ENCODE data around the gene KBTBD12.
"Not testable (repeated sequence)": the region's sequence is repeated elsewhere in the genome, so short reads cannot be mapped to it uniquely, and the experiment has no call there.

Gene KBTBD12, protein sequence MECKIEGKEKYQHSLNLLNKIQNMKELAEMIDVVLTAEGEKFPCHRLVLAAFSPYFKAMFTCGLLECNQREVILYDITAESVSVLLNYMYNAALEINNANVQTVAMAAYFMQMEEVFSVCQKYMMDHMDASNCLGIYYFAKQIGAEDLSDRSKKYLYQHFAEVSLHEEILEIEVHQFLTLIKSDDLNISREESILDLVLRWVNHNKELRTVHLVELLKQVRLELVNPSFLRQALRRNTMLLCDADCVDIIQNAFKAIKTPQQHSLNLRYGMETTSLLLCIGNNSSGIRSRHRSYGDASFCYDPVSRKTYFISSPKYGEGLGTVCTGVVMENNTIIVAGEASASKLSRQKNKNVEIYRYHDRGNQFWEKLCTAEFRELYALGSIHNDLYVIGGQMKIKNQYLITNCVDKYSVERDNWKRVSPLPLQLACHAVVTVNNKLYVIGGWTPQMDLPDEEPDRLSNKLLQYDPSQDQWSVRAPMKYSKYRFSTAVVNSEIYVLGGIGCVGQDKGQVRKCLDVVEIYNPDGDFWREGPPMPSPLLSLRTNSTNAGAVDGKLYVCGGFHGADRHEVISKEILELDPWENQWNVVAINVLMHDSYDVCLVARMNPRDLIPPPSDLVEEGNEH

DNA sequence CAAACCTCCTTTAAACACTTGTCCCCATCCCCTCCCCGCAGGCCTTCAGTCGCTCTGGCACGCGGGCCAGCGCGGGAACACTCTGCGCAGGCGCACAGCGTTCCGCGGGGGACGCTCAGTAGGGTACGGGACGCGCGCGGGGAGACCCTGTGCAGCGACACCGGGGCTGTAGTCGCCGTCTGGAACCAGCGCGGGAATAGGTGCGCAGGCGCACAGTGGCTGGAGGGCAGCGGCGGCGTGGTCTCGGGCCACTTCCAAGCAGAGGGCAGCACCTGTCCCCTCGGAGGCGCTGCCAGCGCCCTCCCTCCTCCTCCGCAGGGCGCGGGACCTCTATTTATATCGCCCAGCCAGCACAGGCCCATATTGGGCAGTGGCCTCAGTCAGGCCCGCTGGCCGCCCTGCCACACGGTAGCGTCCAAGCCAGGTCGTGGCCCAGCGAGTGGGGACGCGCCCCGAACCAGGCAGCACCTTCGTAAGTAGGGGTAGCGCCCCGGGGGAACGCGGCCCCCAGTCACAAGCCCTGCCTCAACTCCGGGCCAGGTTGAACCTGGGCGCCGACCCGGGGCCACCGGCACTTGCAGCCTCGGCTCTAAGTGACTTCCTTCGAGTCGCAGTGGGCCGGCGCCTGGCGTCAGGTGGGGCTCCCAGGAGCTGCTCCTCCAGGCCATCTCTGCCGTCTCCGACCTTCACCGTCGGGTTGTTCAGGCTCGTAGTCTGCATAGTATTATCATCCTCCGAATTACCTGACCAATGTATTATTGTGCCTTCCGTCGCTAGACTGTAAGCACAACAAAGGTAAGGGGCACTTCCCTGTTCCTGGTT is at the start of gene KBTBD12:
TSS of gene KBTBD12 (plus strand) at position 118 of the 822 bp plus-strand sequence. CDS start 7,830 bp downstream, outside the sequence.
- DNase-seq (ENCODE audit: low spot score), result no peak
- no peak for FAIRE-seq

DNA sequence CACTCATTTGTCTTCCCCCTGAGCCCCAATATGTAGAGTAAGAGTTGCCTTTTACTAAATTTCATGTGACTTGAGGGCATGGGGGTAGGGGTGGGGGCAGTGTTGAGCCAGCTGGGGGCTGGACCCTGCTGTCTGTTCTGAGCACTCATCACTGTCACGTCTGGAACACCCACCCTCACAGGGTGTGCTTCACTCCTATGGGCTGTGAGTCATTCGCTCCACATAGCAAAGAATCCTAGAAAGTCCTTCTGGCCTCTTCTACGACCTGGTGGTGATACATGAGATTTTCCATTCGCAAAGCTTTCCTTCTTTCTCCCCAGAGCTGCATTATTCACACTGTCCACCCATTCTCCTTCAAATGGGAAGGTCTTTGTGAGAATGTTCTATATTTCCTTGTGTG is 49.1 kb upstream of the KBTBD12 start:
- FAIRE-seq, result no peak
- DNase-seq (ENCODE audit: low spot score), result peak; percentile 76

DNA sequence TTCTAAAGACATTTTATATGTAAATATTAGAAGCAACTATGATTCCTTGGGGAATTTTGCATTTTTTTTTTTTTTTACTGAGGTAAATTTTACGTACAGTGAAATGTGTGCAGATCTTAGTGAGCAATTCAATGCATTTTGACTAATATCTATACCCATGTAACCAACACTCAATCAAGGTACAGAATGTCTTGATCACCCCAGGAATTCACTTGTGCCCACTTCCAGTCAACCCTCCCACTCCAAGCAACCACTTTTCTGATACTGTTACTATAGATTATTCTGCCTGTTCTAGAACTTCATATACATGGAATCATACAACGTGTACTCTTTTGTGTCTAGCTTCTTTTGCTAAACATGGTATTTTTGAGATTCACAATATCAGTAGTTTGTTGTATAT is 47.6 kb upstream of the KBTBD12 start:
- no peak for FAIRE-seq
- no peak for DNase-seq (ENCODE audit: low spot score)

DNA sequence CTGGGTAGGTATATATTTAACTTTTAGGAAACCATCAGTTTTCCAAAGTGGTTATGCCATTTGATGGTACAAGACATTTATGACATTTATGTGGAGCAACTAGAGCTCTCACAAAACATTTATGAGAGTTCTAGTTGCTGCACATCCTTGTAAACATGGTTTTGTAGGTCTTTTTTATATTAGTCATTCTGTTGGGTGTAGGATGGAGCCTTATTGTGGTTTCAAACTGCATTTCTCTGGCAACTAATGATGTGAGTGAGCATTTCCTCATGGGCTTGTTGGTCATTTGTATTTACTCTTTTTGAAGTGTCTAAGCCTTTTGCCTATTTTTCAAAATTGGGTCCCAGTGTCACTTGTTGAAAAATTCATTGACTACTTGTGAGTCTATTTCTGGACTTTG is 47.0 kb upstream of the KBTBD12 start:
- DNase-seq (ENCODE audit: low spot score) (no peak), FAIRE-seq (no peak)

GRCh38 chr3:127870156-127870555 is 44.9 kb upstream of the KBTBD12 start:
- FAIRE-seq, result no peak
- no peak for DNase-seq (ENCODE audit: low spot score)

GRCh38 chr3:127874097-127874496 is 40.9 kb upstream of the KBTBD12 start:
- DNase-seq (ENCODE audit: low spot score); FAIRE-seq: not testable (repeated sequence)

GRCh38 chr3:127881586-127881985 is 33.4 kb upstream of the KBTBD12 start:
- no peak for FAIRE-seq
- DNase-seq (ENCODE audit: low spot score), result no peak

GRCh38 chr3:127884041-127884440 is 31.0 kb upstream of the KBTBD12 start:
- no peak for FAIRE-seq
- DNase-seq (ENCODE audit: low spot score), result no peak

- DNase-seq (ENCODE audit: low spot score) (no peak), FAIRE-seq (no peak)
Measured at GRCh38 chr3:127886231-127886955, 28.6 kb upstream of the KBTBD12 start.

DNA sequence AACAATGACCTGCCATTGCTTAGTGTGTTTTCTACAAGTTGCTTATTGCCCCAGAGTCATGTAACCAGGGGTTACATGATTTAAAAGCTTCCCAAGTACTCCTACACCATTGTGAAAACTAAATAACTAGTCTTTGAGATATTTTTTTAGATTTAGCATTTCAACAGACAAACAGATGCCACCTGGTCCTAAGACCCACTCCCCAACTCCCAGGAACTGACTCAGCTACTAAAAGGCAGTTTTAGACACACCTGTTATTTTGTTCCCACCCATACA is 28.1 kb upstream of the KBTBD12 start:
- FAIRE-seq, result no peak

GRCh38 chr3:127887321-127887720 is 27.7 kb upstream of the KBTBD12 start:
- FAIRE-seq, result no peak
- peak; percentile 53 for DNase-seq (ENCODE audit: low spot score)

More for the DNA sequence above, 28.1 kb upstream of the KBTBD12 start:
- DNase-seq (ENCODE audit: low spot score), result no peak

- FAIRE-seq, result no peak
- no peak for DNase-seq (ENCODE audit: low spot score)
Measured at GRCh38 chr3:127888156-127888555, 26.9 kb upstream of the KBTBD12 start.

GRCh38 chr3:127888564-127889107 is 26.4 kb upstream of the KBTBD12 start:
- no peak for FAIRE-seq
- DNase-seq (ENCODE audit: low spot score), result no peak

GRCh38 chr3:127889461-127889863 is 25.6 kb upstream of the KBTBD12 start:
- no peak for DNase-seq (ENCODE audit: low spot score)
- no peak for FAIRE-seq

- FAIRE-seq, result no peak
Measured at GRCh38 chr3:127889976-127890650, 24.9 kb upstream of the KBTBD12 start.

DNA sequence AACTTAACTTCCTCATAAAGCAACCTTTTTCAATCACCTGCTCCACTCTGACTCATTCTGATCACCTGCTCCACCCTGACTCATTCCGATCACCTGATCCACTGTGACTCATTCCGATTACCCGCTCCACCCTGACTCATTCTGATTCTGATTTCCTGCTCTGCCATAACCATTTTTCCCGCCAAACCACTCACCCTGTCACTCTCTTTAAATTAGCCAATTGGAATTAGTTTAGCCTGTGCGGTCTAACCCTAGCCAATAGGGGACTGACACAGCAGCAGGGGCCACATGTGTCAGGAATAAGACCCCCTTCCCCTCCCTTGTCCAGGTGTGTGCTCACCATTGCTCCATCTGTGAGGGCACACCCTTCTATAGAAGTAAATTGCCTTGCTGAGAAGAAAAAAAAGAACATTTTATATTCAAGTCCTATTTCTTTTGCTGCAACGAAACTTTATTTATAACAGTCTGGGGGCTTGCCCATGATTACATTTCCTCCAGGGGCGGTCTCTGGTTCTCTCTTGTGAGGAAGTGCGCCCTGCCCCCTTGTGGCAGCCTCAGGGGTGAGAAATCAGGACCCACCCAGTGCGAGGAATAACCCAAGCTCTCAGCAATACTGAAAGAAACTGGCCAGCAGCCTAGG is 24.3 kb upstream of the KBTBD12 start:
- not testable (repeated sequence) for FAIRE-seq; DNase-seq (ENCODE audit: low spot score)

More at GRCh38 chr3:127889976-127890650, 24.9 kb upstream of the KBTBD12 start:
- DNase-seq (ENCODE audit: low spot score), result no peak

DNA sequence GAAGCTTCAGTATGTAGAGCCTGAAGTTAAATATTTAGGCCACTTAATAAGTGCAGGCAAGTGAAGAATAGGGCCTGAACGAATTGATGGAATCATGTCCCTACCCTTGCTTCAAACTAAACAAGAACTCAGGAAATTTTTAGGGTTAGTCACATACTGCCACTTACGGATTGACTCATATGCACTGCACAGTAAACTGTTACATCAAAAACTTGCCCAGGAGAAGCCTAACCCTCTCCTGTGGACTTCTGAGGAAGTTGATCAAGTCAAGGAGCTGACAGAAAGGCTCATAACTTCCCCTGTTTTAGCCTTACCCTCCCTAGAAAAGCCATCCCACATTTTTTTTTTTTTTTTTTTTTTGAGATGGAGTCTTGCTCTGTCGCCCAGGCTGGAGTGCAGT is 20.6 kb upstream of the KBTBD12 start:
- DNase-seq (ENCODE audit: low spot score) (no peak), FAIRE-seq (no peak)

- FAIRE-seq (no peak), DNase-seq (ENCODE audit: low spot score) (no peak)
Measured at GRCh38 chr3:127899200-127899599, 15.8 kb upstream of the KBTBD12 start.

DNA sequence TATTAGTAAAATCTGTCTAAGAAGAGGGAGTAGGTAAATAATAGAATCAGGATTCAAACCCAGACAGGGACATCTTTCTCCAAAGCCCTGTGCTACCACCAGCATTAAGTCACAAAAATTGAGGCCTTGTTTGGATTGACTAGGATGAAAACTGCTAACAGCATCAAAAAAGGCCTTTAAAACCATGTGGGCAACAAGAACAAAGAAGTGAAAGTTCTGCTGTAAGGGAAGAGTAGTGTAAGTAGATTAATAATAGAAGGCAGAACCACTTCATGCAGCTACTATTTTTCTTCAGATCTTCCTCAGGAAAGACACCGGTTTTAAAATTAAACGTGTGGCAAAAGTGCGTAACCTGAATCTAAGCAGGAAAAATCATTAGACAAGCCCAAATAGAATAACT is 15.3 kb upstream of the KBTBD12 start:
- FAIRE-seq (no peak), DNase-seq (ENCODE audit: low spot score) (no peak)

- no peak for DNase-seq (ENCODE audit: low spot score)
- no peak for FAIRE-seq
Measured at GRCh38 chr3:127900536-127900935, 14.5 kb upstream of the KBTBD12 start.

Measured in urothelium cell line (cell line).